HG03469 (cell line): ENCODE data around the gene MEIS2.

Experiments used
- ATAC-seq: cut with Tn5 transposase; IDR thresholded peaks from one replicate; pipeline ENCODE4 v1.9.1; 2021; ENCODE audit warnings: mild to moderate bottlenecking, moderate library complexity, moderate number of reproducible peaks; ENCODE audit not compliant: unreplicated experiment

MEIS2 gene

DNA sequence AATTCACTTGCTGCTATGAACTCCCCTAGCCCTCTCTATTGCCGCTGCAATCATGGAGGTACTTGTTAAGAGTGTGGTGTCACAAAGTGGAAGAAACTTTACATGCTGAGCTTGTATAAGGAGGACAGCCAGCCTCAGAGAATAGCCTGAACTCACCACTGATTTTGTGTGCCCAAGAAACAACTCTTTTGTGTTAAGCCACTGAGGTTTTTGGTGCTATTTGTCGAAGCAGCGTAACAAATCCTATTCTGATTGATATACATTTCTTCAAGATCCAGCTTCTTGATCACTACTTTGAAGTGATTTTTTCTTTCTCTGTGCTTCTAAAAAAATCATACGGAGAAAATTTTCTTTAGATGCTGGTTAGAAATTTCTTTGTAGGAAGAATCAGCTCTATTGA lies 132.4 kb downstream of the MEIS2 start:
- no peak for ATAC-seq

DNA sequence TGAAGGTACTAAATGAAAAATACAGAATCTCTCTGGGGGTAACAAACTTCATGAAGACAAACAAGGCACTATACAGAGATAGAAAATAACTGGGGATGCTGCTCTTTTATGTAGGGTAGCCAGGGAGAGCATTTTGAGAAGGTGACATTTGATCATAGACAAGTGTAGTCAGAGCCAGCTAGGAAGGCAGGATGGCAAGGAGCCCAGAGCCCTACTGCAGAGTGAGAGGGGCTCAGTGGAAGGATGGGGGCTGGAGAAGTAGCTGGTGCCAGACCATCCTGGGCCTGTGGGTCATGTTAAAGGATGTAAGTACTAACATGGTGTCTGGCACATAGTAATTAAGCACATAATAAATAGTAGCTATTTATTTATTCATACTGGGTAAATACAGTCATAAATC lies 133.6 kb downstream of the MEIS2 start:
- ATAC-seq: no peak

DNA sequence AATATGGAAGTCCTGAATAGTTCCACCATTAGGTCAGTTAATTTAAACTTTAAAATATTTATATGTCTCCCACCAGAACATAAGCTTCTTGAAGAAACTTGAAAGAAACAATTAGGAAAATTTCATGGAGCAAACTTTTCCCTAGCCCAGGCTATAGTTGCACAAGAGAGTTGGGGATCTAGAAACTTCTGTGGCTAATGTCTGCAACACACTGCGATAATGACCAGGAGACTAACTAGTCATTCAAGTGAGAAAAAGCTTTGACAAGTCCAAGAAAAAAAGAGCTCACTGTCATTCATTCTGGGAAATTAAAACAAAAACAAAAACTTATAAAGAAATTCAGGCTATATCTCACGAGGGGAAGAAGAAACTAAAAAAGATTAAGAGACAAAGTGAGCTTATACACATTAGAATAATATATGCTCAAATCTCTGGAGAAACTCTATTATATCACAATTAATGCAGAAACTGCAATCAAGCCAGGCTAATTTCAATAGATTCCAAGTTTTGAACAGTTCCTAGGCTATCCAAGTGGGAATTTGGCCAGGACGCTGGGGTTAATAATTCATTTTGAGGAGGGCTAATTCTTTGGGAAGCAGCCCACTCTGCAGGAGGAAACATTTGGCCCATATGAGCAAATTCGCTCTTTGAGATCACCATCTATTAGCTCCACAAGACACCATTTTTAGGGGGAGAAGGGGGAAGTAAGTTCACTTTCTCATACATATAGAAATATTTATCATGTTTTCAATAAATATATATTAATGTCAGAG lies 134.6 kb downstream of the MEIS2 start:
- no peak for ATAC-seq

DNA sequence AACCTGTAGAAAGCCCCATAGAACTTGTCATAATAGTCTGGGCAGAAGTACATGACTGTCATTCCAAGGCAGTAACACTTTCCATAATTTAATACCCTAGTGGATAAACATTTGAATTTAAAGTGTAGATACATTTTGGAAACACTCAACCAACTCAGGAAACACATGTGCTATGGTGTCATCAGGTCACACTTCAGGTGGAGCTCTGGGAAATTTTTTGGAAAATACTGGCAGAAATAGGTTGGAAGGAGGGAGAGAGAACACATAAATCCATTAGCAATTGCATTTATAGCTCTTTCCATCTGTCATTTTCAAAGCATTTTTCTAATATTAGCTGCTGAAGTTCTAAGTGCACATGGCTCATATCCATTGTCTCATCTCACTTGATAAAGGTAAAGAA lies 135.7 kb downstream of the MEIS2 start:
- no peak for ATAC-seq

DNA sequence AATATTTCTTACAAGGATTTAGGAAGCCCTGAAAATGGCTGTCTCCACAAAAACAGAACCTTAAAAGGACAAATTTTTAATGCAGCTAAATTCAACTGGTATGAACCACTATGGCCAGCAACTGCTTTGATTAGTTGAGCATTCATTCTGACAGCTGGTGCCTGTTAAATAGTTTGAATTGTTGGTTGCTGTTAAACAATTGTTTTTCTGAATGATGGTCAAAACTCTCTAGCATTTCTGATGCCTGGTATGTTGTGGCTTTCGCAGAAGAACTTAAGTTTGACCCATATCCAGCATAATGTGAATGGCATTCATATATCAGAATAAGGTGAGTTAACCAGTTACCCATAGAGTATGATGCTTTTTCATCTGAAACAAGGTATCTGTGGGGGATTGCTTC lies 138.4 kb downstream of the MEIS2 start:
- no peak for ATAC-seq

DNA sequence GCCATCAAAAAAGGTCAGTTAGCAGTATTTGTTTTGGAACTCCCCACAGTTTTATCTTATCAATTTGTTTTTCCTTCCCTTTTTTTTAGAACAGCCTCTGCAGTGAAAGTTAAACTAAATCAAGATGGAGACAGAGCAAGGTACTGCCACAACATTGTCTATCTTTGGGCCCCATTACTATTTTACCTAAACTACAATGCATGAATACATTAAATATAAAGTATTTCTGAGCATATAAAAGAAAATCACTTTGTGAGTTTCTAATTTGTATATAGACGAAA lies 139.5 kb downstream of the MEIS2 start:
- no peak for ATAC-seq

DNA sequence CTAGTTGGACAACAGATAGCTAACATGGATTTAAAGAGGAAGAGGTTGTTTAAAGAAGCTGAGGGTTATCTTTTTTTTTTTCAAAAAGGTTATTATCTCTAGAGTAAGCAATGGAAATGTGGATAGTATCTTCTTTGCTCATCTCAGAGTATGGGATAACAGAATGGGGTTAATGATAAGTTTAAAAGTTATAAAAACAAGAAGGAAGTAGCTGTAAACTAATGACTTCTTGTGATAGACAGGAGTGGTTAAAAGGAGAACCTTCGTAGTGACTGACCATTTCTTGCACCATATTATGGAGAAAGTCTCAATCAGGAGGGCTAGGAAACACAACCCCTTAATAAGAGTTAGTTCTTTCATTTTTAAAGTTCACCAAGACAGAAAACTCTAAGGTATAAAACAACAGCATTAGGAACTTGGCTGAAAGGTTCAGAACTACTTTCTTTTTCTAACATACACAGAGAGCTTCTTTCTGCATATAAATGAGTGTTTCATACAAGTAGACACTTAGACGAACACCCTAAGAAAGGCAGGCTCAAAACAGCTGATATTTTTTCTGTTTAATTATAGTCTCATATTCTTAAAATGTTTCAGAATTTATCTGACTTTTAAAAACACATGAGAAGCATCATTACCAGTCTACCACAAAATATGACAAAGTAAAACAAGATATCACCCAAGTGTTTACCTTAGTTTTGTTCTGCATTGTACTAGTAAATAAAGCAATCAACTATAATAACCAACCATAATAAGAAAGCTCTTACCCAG lies 140.0 kb downstream of the MEIS2 start:
- ATAC-seq: no peak

DNA sequence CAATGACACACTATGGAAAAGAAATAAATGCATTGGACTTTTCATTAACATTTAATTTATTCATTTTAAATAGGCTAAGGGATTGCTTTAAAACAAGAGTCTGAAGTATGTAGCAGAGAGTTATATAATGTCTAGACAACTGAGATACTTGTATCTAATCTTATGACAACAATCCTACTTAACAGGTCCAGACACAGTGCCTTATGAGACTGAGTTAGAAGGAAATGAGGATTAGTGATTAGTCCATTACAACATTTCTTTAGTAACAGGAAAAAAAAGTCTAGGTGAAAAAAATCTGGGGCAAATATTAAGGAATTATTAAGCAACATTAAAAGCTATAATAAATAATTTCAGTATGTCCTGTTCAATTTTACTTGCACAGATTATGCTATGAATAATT lies 140.6 kb downstream of the MEIS2 start:
- ATAC-seq: no peak

DNA sequence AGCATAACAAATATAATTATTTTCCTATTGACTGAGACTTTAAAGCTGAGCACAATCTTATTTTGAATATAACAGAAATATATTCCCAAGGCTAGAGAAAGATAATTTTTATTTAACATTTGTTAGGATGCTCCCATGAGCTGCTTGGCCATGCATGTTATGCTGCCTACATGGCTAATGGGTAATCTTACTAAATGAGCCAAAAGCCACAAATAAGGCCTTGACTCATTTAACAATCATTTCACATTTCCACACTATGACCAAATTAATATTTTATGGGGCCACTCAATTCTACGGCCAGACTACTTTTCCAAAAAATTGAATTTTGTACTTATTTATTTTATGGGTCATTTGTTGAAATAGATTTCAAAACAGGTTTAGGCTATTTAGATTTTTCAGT lies 141.7 kb downstream of the MEIS2 start:
- no peak for ATAC-seq

DNA sequence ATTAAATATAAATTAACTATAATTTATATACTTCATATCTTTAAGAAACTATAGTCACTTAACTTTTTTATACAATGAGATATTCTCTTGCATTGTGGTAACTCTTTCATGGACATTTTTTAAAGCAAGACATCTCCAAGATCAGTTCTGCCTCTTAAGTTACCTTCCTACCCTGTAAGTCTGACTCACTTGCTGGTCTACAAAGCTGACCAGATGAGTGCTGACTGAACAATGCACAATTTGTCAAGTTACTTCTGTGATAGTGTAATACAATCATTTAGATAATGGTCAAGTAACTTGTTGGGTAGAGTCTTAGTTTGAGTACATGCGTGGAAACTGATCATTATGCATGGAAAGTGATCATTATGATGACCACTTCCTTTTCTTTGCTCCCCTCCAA lies 145.9 kb downstream of the MEIS2 start:
- ATAC-seq: no peak

DNA sequence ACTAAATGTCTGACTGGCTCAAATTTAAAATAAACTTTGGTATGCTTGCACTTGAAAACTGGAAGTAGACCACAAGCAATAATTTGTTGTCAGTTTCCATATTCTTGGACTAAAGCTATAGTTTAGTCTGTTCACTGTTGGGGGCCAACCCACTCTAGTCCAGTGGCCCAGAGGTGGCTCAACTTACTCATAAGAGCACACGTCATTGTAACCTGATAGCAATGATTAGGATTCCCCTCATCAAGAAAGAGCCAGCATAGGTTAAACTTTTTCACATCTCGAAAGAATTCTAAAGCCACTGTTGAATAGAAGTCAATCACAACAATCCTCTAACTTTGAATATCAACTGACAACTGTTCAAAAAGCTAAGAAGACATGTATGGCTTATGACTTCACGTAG lies 147.0 kb downstream of the MEIS2 start:
- ATAC-seq: no peak

DNA sequence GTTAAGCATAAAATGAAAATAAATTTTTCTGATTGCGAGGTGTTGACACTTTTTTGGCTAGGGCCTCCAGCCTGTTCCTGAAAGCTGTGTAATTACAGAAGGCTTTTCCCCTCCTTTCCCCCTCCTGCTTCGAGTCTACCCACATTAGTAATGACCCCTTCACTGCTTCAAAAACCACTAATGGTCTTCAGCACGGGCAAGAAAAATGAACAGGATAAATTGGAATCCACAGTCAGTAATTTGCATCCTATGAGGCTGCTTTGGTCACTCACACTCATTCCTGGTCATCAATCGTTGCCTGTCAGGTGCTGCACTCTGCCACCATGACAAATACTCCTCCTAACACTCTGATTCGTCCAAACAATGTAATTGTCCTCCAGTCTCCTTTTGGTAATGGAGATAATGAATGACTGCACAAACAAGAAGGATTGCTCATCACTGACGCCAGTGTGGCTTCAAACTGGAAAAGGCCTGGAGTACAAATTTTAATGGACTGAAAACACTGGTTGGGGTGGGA lies 148.6 kb downstream of the MEIS2 start:
- no peak for ATAC-seq

DNA sequence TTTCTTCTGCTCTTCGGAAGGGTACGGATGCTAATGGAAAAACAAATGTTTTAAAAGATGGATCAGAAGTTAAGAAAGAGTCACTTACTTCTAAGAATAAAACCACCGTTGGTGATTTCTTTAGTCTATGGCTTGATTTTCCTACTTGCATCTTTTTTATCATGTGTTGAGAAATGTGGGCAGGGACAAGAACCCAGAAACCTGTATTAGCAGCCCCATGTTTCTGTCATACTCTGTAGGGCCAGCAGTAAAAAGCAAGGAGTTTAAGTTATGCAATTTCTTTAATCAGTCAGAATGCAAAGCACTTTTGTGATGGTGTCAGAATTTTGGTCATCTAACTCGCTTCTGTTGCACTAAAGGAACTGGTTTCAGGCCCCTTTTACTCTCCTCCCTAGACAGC lies 150.0 kb downstream of the MEIS2 start:
- ATAC-seq: no peak

DNA sequence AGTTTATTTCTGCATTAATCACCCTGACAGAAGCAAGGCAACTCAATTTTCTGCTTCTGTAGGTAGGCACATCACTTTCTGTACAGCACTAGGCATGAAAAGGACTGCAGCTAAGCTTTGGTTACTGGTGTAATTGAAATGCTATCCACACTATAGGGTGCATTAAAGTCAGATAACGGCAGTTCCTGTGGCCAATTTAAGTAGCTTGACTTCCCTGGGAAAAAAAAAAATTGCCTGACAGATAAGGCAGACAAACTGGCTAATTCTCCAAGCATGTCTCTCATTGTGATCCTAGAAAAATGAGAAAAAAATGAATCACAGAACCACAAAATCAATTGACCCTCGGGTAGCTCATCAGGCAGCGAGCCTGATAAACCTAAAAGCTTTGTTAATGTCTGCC lies 151.4 kb downstream of the MEIS2 start:
- no peak for ATAC-seq

DNA sequence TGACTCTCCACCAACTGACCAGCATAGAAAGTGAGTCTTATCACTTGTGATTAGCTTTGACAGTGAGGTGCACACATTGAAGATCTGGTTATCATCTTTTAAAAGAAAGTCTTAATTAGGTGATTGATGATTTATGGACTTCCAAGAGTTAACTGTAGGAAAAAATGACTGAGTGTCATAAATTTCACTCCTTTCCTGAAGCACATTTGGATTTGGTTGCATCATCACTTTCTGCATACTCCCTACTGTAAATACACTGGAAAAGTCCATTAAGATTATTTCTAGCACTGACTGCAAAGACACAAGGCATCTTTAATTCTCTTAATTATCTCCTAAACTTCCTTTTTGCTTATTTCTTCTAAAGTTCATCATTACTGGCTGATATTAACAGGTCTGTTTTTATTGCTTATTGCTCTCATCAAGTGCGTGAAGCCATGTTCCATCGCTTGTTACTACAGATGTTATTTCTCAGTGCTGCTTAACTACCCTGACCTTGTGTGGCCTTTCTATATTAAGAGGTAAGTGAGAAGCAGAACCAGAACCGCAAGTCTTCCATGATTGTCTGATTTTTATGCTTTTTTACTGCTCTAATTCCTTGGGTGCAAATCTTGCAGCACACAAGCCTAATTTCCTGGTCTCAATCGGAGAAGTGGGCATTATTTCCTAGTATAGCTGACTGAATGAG lies 153.2 kb downstream of the MEIS2 start:
- ATAC-seq: no peak

DNA sequence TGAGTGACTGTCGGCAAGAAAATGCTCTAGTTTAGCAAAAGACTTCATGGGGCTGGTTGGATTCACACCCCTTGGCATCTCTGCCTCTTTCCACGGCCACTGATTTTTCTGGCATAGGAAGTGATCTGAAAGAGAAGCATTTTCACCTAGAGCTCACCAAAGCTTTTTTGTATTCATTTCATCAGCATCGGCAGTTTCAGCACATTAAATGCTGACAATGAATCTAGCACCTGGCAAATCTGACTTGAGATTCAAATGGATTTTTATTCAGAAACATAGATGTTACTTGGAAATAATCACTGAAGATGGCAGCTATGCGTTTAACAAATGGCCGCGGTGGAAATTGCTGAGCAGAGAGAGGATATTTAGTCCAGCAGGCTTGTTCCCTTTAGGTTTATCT lies 155.9 kb downstream of the MEIS2 start:
- no peak for ATAC-seq

DNA sequence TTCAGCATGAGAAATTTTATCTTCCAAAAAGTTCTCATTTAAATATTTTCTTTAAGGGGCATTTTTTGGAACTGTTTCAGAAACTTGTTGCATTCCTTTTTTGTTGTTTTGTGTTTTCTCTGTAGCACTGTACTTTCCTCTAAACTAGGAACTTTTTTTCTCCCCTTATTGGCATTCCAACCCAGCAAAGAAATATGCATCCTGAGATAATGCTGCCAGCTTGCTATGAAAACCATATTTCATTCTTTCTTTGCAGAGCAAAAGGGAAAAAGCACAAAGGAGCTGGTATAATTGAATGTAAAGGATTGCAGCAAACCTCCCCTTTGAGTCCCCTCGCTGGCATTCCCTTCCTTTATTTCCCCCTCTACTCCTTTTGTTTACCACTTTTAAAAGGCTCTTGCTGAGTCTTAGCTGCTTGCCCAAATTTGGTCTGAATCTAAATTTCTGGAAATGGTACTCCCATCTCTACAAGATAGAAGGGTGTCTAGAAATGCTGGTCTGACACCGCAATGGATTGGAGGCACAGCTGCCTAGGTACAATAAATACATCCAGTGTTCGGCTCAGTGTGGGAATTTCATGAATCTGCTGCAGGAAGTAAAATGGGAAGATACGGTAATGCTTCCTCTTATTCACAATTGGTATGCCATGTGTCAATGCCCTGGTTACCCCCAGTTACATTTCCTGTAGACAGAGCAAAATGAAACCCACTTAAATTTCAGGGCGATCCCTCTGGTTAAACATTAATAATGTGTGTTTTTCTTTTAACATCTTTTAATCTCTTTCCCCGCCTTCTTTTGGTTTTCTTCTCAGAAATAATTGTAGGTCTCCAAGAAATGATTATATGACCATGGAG lies 156.6 kb downstream of the MEIS2 start:
- no peak for ATAC-seq

DNA sequence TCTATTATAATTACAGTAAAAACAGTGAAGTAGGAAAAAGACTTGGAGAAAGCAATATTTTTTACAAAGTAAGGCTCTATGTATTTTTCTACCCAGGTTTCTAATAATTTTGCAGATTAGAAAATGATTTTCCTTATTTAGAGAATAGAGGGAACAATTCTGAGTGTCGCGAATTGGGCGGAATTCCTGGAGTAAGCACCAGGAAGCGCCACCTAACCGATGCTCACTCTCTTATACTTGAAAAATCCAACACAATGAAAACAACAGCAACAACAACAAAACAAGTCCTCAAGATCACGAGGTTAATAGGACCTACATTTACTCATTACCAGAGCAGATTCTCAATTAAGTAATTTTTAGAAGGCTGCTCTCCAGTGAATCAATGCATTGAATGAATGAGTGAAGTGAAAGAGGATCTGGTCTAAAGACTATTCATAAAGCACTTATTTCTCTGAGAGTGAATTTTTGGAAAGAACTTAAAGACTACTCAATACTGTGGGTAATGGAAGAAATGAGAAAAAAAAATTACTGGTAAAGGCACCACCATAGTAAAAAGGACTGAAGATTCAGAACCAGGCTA lies 158.0 kb downstream of the MEIS2 start:
- no peak for ATAC-seq

DNA sequence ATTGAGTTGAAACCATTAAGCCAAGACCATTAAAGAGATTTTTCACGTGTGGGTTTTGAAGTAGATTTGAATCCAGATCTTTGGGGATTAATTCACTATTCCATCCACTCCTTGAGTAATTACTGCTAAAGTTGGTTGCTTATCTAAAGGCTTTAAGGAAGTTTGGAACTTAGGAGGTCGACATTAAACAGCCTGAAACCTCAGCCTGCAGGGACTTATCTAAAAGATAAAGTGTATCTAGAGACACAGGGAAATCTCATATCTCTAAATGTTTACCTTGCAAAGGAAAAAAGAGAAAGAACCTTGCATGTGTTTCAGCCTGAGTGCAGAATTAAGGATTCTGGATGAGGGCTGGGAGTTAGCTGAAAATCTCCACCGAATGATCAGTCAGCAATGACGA lies 158.6 kb downstream of the MEIS2 start:
- ATAC-seq: no peak

DNA sequence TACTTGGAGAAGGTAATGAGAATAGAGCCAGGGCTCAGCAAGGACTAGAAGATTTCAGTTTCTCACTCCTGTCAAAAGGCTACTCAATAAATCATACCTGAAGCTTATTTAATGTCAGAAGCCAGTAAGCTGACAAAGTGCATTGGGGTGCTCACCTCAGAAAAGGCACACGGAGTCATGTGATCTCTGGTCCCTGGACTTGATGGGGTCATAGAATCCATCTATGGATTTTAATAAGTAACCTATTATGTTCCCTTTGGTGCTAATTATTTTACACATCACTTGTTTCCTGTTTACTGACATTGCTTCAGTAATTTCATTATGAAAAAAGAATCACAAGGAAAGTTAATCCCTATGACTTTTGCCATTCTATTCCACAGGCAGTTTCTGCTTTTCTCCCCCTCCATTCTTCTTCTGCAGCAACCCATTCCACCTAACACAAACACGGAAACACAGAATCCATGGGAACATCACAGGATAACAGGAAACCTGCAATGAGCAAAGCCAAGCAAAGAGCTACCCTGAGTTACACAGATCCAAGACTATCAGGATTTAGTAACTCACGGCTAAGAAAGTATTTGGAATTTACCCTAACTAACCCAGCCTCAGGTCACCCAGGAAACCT lies 159.6 kb downstream of the MEIS2 start:
- no peak for ATAC-seq
